ENCODE results near the gene THAP5. TPM values are rescaled to one million over a fixed set of nuclear protein-coding genes. Genes with fewer than 3 reads are reported as not detected.

Gene THAP5
- polyA plus RNA-seq, 1 donor (not counting 4 experiments of a cell fraction or from before 2014, with no cell fraction given) = 9.2 TPM

GRCh38 chr7:108585843-108586242 is 16.3 kb upstream of the THAP5 start:
- H3K9me1 ChIP-seq (ENCODE audit: control insufficient read depth, extremely low read depth, insufficient read depth, low read length) = no peaks in the 10 kb centered on the region
- DNase-seq (ENCODE audit: low read depth, low spot score) = no peak
- no peak overlapping the region for H3K4me3 ChIP-seq (ENCODE audit: control insufficient read depth in 2 of 3, extremely low read depth in 1 of 3, insufficient read depth in 2 of 3, low read depth in 1 of 3, low read length in 3 of 3)
- no peaks in the 10 kb centered on the region for H3K27me3 ChIP-seq (ENCODE audit: control insufficient read depth, extremely low read depth, insufficient read depth, low read length)
- no peak overlapping the region for H3K27ac ChIP-seq (ENCODE audit: control insufficient read depth, insufficient read depth, low read length)
- H3K4me2 ChIP-seq (ENCODE audit: control insufficient read depth, extremely low read depth, insufficient read depth, low read depth, low read length) = no peak overlapping the region
- FAIRE-seq = no peak
- dilution Hi-C loops (cut with MboI; ENCODE audit: extremely low pct_ligation_motif_present, low sequenced_read_pairs) = no loop called here
- H2AFZ ChIP-seq (ENCODE audit: control insufficient read depth, low read length) = no peak overlapping the region
- no peaks in the 10 kb centered on the region for H3K79me2 ChIP-seq (ENCODE audit: control insufficient read depth, insufficient read depth, low read length)
- no peak overlapping the region for H3K9ac ChIP-seq (ENCODE audit: control insufficient read depth, extremely low read depth, insufficient read depth, low read length)
- H4K20me1 ChIP-seq (ENCODE audit: control insufficient read depth, extremely low read depth, insufficient read depth, low read length) = no peaks in the 10 kb centered on the region
- H3K4me1 ChIP-seq (ENCODE audit: control insufficient read depth, extremely low read depth, insufficient read depth, low read length) = no peaks in the 10 kb centered on the region
- no peaks in the 10 kb centered on the region for H3K9me3 ChIP-seq (ENCODE audit: control insufficient read depth, low read depth, low read length)
- TF ChIP-seq CTCF (optimal IDR thresholded peaks at IDR 0.05 in 1 of 3, IDR thresholded peaks at IDR 0.05 in 1 of 3, conservative IDR thresholded peaks at IDR 0.05 in 1 of 3; ENCODE audit: extremely low read depth in 1 of 3, insufficient read depth in 2 of 3, low read length in 3 of 3) (no peak), EZH2 (IDR thresholded peaks at IDR 0.05; ENCODE audit: low read length) (no peak)
- no peaks in the 10 kb centered on the region for H3K36me3 ChIP-seq (ENCODE audit: control insufficient read depth in 2 of 2, extremely low read depth in 1 of 2, insufficient read depth in 2 of 2, low read length in 2 of 2)

GRCh38 chr7:108584211-108584610 is 14.7 kb upstream of the THAP5 start:
- DNase-seq (ENCODE audit: low read depth, low spot score) = no peak
- Histone ChIP-seq H4K20me1 (ENCODE audit: control insufficient read depth, extremely low read depth, insufficient read depth, low read length) (no peaks in the 10 kb centered on the region), H3K9ac (ENCODE audit: control insufficient read depth, extremely low read depth, insufficient read depth, low read length) (no peak overlapping the region), H3K27me3 (ENCODE audit: control insufficient read depth, extremely low read depth, insufficient read depth, low read length) (no peaks in the 10 kb centered on the region), H3K4me3 (ENCODE audit: control insufficient read depth in 2 of 3, extremely low read depth in 1 of 3, insufficient read depth in 2 of 3, low read depth in 1 of 3, low read length in 3 of 3) (no peak overlapping the region), H2AFZ (ENCODE audit: control insufficient read depth, low read length) (no peak overlapping the region), H3K4me2 (ENCODE audit: control insufficient read depth, extremely low read depth, insufficient read depth, low read depth, low read length) (no peak overlapping the region), H3K9me3 (ENCODE audit: control insufficient read depth, low read depth, low read length) (no peaks in the 10 kb centered on the region), H3K27ac (ENCODE audit: control insufficient read depth, insufficient read depth, low read length) (no peak overlapping the region), H3K4me1 (ENCODE audit: control insufficient read depth, extremely low read depth, insufficient read depth, low read length) (no peaks in the 10 kb centered on the region), H3K9me1 (ENCODE audit: control insufficient read depth, extremely low read depth, insufficient read depth, low read length) (no peaks in the 10 kb centered on the region), H3K79me2 (ENCODE audit: control insufficient read depth, insufficient read depth, low read length) (no peaks in the 10 kb centered on the region), H3K36me3 (ENCODE audit: control insufficient read depth in 2 of 2, extremely low read depth in 1 of 2, insufficient read depth in 2 of 2, low read length in 2 of 2) (peaks cover 0 to 5% of the 10 kb centered on the region in 2 experiments)
- dilution Hi-C loops (cut with MboI; ENCODE audit: extremely low pct_ligation_motif_present, low sequenced_read_pairs) = no loop called here
- FAIRE-seq = no peak
- no peak for TF ChIP-seq EZH2 (IDR thresholded peaks at IDR 0.05; ENCODE audit: low read length)
